HG03103 (cell line): ENCODE results near the gene LPIN1.

Experiments
- ATAC-seq: cut with Tn5 transposase; IDR thresholded peaks from one replicate; pipeline ENCODE4 v1.9.1; 2021; ENCODE audit warnings: low read depth; ENCODE audit not compliant: unreplicated experiment

Gene LPIN1

DNA sequence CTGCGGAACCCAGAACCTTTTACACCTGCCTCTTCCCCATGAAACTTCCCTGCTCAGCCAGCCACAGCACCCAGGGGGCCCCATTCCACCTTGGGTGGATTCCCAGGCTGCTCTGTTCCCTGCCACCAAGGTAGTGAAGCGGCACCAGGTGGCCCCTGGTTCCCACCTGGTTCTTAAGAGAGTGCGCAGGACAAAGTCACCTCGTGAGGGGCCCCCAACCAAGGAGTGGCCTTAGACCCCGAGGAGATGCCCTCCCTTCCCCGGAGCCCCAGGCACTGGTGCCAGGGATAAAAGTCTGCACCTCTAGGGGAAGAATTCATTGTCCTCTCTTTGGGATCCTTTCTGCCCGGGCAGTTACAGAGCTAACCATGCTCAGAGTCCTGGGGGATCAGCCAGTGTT lies 3.1 kb upstream of the LPIN1 start:
- no peak for ATAC-seq

DNA sequence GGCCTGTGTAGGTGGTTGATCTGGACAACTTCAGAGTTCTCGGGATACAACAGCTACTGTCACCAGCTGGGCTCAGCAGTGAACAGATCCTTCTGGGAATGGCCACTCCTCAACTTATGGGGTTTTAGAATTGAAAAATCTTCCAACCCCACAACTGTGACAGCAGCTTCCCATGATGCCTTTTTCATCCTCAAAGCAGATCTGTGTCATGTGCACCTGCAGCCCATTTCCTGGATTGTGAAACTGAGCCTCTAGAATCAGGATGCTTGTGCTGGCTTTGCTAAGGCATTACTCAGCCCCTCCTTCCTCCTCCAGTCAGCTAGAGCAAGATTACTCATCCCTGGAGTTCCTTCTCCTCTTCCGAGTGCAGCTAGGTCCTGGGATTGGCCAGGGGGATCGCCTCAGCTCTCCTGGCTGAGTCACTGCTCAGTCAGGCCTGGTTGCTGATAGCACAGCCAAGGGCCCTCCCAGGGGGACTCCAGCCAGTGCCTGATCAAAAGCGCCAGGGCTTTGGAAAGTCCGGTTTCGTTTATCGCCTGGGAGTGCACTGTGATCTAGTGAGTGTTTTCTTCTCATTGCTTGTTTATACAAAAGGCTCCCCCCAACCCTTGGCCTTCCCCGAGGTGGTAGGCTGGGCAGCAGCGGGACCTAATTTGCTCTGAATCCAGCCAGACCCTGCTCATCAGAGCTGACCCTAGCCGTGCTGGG lies 2.4 kb upstream of the LPIN1 start:
- ATAC-seq = peak; percentile 43

DNA sequence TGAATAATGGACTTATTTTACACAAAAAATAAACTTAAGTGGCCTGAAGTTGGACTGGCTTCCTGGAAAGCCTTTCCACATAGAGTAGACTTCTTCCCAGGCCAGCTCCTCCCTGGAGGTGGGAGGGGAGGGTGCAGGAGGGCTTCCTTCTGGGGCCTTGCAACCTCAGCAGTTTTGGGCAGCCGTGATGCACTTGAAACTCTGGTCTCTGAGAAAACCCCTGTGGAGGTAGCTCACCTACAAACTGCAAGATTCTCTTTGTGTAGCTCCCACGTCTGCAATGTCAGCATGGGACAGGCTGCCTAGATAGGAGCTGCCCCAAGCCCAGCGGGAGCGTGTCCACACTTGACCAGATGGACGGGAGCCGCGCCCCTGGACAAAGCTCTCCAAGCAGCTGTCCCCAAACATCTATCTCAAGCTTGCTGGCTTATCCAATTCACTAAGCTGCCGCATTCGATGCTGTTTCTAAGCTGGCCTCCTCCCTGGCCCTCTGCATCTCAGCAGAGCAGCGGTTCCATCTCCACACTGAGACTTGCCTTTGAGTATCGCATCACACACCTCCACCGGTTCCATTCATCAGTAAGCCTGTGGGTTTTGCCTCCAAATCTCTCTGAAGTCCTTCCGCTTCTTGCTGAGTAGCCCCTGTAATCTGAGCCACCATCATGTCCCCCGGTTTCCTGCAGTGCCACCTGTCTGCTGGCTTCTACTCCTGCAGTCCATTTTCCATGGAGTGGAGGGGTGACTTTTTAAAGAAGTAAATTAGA lies 1.6 kb upstream of the LPIN1 start:
- no peak for ATAC-seq

DNA sequence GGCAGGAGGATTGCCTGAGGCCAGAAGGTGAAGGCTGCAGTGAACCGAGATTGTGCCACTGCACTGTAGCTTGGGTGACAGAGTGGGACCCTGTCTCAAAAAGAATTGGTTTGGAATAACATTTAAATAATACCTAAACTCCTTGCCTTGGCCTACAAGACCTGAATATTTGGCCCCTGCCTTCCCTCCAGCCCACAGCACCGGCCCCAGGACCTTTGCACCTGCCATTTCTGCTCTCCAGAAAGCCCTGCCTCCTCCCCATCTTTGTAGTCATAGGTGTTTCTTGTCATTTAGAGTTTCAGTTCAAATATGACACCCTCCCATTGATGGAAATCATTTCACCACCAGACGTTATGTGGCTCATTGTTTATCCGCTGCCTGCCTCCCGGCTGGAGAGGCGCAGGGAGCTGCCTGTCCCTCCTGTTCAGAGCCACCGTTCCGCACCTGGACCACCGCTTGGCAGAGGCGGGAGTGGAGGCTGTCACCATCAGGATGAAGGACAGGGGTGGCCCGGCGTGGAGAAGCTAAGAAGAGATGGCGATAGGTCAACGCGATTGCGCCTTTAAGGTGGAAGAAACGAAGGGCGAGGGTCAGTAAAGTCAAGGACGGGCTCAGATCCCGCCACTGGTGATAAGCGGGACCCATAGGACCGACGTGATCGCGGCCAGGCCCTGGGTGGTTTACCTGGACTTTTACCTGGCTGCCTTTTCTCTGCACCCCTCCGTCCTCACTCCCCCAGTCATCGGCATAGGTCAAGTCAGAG lies 638 bp upstream of the LPIN1 start:
- no peak for ATAC-seq

DNA sequence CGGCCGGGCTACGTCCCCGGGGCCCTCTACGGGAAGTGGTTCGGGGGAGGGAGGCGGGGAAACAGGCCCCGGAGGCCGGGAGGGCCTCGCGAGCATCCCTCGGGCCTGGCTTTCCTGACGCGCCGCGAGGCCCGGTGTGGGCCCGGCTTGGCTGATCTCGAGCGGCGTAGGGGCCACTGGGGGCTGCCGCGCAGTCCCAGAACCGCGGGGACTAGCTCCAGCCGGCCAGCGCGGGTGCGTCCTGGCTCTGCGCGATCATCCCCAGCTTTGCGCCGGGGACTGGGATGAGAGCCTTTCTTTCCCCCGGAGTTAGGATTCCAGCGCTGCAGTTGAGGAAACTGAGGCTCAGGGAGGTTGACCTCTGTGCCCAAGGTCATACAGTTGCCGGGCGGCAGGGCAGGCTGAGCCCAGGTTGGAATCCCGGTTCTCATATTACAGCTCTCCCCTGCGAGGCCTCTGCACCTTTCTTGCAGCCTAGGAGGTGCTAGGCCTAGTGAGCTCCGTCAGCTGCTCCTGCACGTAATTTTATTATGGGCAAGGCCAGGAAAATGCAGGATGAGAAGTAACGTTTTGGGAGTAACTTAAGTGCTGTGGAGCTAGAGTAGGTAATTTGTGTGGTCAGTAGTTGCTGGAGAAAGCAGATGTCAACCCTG lies 501 bp downstream of the LPIN1 start:
- ATAC-seq = peak; percentile 12

DNA sequence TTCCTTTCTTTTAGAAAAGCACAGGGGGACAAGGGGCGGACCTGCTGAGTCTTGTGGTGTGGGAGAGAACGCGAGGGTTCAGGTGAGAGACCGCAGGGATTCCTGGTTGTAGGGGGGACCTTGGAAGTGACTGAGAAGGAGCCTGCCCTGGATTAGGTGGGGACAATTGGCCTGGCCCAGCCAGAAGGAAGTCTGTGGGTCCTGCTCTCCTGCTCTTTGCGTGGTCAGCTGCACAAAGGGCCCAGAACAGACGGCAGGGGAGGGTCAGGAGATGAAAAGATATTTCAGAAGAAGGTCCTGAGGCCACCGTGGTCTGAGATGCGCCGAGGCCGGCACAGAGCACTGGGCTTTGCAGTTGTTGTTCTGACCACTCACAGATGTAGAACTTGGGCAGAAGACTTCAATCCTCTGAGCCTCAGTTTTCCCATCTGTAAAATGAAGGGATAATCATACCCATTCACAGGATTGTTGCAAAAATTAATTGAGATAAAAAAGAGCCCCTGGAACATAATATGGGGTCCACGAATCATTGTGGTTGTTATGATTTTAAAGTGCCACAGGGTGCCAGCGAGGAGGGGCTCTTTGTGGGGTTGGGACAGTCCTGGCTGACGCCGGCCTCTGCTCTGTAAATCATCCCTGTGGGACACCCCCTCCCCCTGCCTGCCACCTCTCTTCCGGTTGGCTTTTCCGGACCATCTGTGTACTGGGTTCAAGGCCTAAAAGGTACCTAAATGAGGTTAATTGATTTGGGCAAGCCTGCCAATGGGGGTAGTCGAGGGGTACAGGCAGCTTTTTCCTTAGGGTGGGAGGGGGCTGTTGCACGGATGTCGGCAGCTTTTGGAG lies 1.8 kb downstream of the LPIN1 start:
- no peak for ATAC-seq

DNA sequence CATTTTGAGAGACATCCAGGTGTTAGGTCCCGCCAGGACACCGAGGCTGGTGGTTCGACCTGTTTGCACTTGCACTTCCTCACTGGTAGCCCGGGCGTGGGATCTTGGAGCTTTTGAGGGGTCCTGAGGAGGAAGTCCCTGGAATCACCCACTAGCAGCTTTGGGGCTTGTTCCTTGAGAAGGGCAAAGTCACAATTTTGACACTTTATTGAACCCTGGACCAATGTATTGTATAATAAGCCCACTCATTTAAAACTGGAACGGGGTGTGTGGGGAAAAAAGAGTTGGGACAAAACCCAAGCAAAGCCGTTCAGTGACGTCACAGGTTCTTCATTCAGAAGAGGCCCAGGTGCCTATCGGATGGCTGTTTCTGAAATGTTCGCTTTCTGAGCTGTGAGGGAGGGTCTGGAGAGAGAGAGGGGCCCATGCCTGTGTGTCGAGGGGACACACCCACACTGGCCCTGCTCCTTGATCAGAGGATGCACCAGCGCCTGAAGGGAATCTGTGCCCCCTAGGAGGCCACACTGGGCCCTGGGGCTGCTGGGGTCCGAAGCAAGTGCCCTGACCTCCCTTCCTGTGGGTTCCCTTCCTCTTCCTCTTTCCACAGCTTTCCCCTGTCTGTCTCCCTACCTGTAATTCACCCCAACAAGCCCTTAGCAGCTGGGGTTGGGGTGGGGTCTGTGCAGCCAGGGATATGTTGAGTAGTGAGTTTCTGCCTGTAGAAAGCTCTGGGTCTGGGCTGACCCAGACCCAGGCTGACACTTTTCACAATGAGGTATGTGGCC lies 2.6 kb downstream of the LPIN1 start:
- ATAC-seq = no peak

DNA sequence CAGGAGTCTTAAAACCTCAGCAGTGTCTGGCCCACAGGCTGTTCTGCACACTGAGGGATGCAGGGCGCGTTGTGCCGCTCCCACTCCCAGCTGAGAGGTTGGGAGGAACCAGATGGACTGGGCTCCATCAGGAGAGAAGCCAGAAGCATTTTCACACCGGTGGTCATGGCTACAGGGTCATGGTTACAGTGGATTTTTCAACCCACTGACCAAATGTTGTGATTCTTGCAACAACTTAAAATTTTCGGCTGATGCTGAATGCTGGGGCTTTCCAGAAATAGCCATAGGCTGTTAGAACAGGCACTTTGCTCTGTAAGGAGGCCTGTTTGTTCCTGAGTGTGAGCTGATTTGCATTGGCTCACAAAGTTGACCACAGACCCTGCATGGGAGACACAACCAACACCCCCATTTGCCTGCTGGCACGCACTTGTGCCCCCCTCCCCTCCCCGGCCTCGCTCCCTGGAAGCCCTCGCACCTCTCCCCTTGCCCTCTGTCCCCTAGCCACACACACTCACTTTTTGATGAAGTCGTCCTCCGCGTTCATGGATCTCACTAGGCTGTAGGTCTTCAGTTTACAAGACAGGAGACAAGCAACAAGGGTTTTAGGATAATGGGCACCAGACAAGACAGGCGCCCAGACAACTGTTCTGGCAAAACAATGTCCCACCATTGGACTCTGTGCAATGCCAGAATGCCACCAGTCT lies 3.4 kb downstream of the LPIN1 start:
- no peak for ATAC-seq

DNA sequence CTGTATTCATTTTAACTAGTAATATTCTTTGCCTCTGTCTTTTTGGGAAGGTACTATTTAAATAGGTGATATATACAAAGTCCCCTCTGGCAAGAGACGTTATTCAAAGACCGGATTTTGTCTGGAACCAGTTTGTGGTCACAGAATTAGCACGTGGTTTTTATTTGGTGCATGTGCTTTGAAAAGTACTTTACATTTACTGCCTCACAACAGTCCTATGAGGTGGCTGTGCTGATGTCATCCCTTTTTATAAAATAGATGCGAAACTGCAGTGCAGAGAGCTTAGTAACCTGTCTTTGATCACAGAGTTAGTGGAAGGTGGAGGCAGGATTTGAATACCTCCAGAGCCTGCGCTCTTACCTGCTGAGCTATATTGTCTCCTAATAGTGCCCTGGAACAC lies 4.0 kb downstream of the LPIN1 start:
- ATAC-seq = peak; percentile 33

DNA sequence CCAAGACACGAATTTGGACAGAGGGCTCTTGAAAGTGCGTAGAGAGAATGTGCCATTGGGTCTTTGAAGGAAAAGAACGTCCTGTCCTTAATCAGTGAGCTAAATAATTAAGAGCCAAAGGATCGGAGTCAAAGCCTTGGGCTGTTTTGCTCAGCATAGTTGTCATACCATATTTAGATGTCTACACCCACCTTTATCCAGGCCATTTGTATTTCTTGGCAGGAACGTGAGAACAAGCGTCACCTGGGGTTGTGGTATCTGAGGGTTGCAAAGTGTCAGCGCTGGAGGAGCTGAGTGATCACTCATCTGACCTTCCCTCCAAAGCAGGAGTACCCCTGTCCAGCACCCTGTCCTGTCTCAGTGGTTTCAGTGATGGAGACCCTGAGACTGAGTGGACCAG lies 4.5 kb downstream of the LPIN1 start:
- ATAC-seq = no peak

DNA sequence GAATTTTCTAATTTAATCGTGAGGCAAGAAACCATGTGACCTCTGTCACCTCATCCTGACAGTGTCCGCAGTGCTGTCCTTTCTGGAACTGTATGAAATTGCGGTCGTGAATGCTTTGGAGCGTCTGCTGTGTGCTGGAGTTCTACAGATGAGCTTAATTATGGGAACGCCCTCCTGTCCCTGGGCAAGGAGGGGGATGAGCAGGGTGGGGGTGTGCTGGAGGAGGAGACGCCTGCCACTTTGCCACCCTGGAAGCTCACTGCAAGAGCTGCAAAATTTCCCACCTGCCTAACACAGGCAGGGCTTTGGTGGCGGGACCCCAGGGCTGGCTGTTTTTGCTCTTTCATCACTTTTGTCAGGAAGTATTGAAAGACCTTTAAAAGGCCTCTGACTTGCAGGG lies 6.5 kb downstream of the LPIN1 start:
- no peak for ATAC-seq

DNA sequence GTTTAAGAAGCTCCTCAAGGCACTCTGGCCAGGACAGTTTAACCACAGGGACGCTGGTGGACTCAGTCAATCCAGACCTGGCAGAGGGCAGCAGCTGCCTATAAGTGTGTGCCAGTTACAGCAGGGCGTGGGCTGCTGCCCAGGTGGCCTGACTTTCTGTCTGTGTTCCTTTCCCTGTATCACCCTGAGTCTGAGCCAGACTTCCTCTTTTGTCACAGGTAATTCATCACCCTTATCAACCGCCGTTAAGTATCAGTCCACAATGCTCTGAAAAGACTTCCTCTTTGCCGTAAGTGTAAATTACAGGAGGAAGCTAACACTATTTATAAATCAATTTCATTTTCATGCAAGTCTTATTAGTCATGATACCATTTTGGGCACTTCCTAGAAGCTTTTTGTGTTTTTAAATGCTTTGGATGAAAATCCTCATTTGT lies 7.0 kb downstream of the LPIN1 start:
- peak; percentile 80 for ATAC-seq

DNA sequence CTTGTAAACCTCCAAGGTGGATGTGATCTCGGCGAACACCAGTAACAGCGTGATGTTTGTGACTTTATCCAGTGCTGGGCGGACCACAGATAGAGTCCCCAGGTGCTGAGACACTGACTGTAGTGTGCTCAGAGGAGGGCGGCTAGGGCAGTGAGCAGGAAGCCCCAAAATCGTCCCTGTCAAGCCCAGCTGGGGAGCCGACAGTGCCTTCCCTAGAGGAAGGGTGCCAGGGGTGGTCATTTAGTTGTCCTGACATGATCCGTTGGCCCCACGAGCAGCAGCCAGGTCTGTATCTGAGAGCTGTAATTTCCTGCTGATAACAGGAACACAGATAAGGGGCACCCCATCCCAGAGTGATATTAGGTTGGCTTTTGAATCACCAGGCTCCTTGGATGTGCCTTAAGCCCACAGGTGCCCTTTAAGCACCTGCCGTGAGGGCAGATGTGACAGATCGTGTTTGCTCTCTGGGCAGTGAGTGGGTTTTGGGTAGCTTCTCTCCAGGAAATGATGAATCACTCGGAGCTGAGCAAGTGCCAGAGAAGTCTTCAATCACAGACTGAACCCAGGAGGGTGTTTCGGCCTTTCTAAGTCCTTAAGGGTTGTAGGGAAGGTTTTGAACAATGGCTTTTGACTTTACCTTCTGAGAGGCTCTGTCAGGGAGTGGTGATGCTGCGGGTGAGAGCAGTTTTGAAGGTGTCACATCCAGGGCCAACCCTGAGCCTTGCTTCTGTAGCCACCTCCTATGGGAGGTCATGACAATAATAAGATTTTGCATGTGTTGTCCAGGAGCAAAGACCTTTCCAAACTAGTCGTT lies 7.7 kb downstream of the LPIN1 start:
- ATAC-seq = peak; percentile 14

DNA sequence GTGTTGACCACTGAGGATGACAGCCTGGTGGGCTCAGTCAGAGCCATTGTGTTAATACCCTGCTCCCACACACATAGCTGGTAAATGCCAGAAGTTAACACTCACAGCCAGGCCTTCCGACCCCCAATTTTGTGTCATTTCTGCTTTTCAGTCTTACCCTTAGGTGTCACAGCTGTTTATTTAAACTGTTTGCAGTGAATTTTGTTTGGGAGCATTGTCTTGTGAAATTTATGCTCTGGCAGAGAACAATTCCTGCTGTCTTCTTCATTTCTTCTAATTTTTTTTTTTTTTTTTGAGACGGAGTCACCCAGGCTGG lies 8.2 kb downstream of the LPIN1 start:
- no peak for ATAC-seq

DNA sequence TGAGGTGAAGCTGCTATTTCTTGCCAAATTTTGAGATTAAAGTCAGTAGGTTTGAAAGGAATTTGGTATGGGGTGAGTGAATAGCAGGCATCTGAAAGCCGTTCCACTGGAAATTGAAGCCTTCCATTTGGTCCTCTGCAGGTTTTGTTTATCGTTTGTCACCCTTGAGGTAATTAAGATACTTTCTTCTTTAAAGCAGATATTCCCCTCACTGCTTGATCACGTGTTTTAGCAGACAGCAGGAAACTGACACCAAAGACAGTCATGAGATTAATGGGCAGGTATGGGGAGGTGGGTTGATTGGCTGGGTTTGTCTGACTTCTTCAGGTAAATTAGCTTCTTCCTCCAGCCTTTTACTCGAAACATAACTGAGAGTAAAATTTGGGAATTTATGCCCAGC lies 10.7 kb downstream of the LPIN1 start:
- ATAC-seq = no peak

DNA sequence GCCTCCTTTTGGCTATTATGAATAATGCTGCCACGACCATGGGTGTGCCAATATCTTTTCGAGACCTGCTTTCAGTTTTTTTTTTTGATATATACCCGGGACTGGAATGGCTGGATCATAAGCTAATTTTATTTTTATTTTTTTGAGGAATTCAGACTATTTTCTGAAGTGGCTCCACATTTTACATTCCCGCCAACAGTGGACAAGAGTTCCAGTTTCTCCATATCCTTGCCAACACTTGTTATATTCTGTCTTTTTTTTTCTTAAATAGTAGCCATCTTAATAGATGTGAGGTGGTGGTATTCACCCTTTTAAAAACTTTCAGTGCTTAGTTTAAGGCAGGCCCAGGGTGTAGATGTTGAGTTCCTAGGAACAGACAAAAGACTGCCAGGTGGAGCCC lies 11.8 kb downstream of the LPIN1 start:
- no peak for ATAC-seq

DNA sequence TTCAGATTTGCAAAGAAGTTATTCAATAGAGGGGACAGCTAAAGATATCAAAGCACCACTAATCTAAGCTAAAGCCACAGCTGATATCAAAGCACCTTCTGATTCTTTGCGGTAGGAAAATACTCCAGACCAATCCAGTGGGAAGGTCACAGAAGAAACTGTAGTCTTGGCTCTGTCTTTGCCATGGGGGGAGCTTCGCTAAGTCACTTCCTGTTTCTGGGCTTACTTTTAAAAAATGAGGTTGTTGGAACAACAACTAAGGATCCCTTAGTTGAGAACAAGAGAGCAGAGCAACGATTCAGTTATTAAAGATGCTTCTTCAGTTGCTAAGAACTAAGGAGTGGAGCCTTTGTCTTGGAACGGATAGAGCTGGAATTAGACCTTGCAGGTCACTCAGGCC lies 12.2 kb downstream of the LPIN1 start:
- ATAC-seq = no peak
